ENCODE measurements around the gene PKNOX1. TPM values are rescaled to one million over a fixed set of nuclear protein-coding genes. Genes with fewer than 3 reads are reported as not detected.
"Not testable (repeated sequence)": the region's sequence is repeated elsewhere in the genome, so short reads cannot be mapped to it uniquely, and the experiment has no call there.

PKNOX1 gene
- total and polyA plus RNA-seq, 2 experiments from 2014 or later, result 8.1 to 10.5 TPM

DNA sequence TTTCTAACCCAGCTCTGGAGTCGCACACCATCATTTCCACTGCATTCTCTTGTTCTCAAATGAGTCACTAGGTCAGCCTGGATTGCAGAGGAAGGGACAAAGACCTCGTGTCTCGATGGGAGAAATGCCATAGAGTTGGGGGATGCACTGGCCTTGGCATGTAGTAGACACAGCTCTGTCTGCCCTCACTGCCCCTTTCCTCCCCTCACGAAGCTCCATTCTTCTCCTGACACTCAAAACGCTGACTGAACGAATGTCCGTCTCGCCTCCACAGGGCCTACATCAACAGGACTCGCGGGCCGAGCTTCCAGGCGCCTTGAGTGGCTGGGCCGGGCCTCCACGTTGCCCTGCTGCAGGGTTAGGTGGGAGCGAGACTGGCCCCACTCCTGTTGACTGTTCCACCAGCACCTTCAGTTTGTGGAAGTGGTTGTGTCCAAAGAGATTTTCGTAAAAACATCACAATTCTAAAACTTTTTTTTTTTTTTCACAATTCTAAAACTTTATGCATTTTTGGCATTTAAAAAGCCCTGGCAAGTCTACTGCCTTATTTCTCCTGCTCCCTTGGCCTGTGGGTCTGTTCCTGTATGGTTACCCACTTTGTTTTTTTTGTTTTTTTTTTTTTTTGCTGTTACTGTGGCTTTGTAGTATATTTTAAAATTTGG lies 18.8 kb downstream of the PKNOX1 start:
- no peaks in the 10 kb centered on the region for H3K36me3 ChIP-seq
- DNase-seq (ENCODE audit: low read depth in 1 of 2, low spot score in 1 of 2), result peak in 1 of 2 donors; percentile 32
- no peaks in the 10 kb centered on the region for H3K9me3 ChIP-seq (ENCODE audit: low read depth)
- TF ChIP-seq, protein P1, sequence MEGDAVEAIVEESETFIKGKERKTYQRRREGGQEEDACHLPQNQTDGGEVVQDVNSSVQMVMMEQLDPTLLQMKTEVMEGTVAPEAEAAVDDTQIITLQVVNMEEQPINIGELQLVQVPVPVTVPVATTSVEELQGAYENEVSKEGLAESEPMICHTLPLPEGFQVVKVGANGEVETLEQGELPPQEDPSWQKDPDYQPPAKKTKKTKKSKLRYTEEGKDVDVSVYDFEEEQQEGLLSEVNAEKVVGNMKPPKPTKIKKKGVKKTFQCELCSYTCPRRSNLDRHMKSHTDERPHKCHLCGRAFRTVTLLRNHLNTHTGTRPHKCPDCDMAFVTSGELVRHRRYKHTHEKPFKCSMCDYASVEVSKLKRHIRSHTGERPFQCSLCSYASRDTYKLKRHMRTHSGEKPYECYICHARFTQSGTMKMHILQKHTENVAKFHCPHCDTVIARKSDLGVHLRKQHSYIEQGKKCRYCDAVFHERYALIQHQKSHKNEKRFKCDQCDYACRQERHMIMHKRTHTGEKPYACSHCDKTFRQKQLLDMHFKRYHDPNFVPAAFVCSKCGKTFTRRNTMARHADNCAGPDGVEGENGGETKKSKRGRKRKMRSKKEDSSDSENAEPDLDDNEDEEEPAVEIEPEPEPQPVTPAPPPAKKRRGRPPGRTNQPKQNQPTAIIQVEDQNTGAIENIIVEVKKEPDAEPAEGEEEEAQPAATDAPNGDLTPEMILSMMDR (IDR thresholded peaks at IDR 0.05; ENCODE audit: low read depth, low read length), result no peak
- peak overlapping the region; percentile 82 for H3K27ac ChIP-seq
- H3K4me3 ChIP-seq, result no peak overlapping the region
- H3K4me1 ChIP-seq (ENCODE audit: low read depth), result peaks cover 16% of the 10 kb centered on the region
- H3K27me3 ChIP-seq, result no peaks in the 10 kb centered on the region

DNA sequence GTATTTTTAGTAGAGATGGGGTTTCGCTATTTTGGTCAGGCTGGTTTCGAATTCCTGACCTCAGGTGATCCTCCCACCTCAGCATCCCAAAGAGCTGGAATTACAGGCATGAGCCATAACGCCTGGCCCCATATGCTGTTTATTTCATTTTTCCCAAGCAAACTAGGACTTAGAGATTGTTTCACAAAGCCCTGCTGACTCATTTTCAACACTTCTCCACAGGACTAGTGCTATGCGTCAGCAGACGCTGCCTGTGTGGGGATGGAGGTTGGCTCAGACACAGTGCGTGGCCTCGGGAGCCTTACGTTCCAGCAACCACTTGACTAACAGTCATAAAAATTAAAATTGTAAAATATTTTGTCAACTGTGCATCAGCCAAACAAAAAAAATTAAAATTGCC lies 22.7 kb downstream of the PKNOX1 start:
- Histone ChIP-seq H3K4me3 (no peak overlapping the region), H3K27ac (no peak overlapping the region), H3K4me1 (ENCODE audit: low read depth) (peaks cover 13% of the 10 kb centered on the region), H3K9me3 (ENCODE audit: low read depth) (no peaks in the 10 kb centered on the region), H3K36me3 (no peaks in the 10 kb centered on the region), H3K27me3 (no peaks in the 10 kb centered on the region)
- peak in 1 of 2 donors; percentile 96 for DNase-seq (ENCODE audit: low read depth in 1 of 2, low spot score in 1 of 2)
- TF ChIP-seq, protein P1 (IDR thresholded peaks at IDR 0.05; ENCODE audit: low read depth, low read length), result no peak

DNA sequence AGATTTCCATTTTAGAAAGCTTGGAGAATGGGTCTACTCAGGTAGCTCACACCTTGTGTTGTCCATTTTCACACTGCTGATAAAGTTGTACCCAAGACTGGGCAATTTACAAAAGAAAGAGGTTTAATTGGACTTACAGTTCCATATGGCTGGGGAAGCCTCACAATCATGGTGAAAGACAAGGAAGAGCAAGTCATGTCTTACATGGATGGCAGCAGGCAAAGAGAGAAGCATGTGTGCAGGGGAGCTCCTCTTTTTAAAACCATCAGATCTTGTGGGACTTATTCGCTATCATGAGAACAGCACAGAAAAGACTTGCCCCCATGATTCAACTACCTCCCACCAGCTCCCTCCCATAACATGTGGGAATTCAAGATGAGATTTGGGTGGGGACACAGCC lies 23.6 kb downstream of the PKNOX1 start:
- not testable (repeated sequence) for H3K27me3 ChIP-seq; H3K4me1 ChIP-seq (ENCODE audit: low read depth); DNase-seq (ENCODE audit: low read depth in 1 of 2, low spot score in 1 of 2); H3K27ac ChIP-seq; H3K4me3 ChIP-seq; H3K9me3 ChIP-seq (ENCODE audit: low read depth); H3K36me3 ChIP-seq

DNA sequence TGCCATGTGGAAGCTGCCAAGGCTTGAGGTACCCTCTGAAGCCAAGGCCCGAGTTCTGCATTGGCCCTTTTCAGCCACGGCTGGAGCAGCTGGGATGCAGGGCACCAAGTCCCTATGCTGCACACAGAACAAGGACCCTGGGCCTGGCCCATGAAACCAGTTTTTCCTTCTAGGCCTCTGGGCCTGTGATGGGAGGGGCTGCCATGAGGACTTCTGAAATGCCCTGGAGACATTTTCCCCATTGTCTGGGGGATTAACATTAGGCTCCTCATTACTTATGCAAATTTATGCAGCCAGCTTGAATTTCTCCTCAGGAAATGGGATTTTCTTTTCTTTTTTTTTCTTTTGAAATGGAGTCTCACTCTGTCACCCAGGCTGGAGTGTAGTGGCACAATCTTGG lies 24.8 kb downstream of the PKNOX1 start:
- H3K4me3 ChIP-seq; H3K27me3 ChIP-seq; H3K36me3 ChIP-seq; H3K27ac ChIP-seq; DNase-seq (ENCODE audit: low read depth in 1 of 2, low spot score in 1 of 2); H3K4me1 ChIP-seq (ENCODE audit: low read depth); H3K9me3 ChIP-seq (ENCODE audit: low read depth): not testable (repeated sequence)

- DNase-seq (ENCODE audit: low read depth in 1 of 2, low spot score in 1 of 2); H3K27ac ChIP-seq; H3K9me3 ChIP-seq (ENCODE audit: low read depth); H3K4me3 ChIP-seq; H3K4me1 ChIP-seq (ENCODE audit: low read depth); H3K36me3 ChIP-seq; H3K27me3 ChIP-seq: not testable (repeated sequence)
Measured at GRCh38 chr21:43000041-43000440, 25.7 kb downstream of the PKNOX1 start.

- no peaks in the 10 kb centered on the region for H3K9me3 ChIP-seq (ENCODE audit: low read depth)
- TF ChIP-seq, protein P1 (IDR thresholded peaks at IDR 0.05; ENCODE audit: low read depth, low read length), result no peak
- no peaks in the 10 kb centered on the region for H3K36me3 ChIP-seq
- DNase-seq (ENCODE audit: low read depth in 1 of 2, low spot score in 1 of 2), result no peak
- no peaks in the 10 kb centered on the region for H3K27me3 ChIP-seq
- no peak overlapping the region for H3K4me3 ChIP-seq
- no peaks in the 10 kb centered on the region for H3K4me1 ChIP-seq (ENCODE audit: low read depth)
- no peak overlapping the region for H3K27ac ChIP-seq
Measured at GRCh38 chr21:43001316-43001715, 27.0 kb downstream of the PKNOX1 start.

GRCh38 chr21:43004926-43005325 lies 30.6 kb downstream of the PKNOX1 start:
- no peaks in the 10 kb centered on the region for H3K27me3 ChIP-seq
- H3K9me3 ChIP-seq (ENCODE audit: low read depth), result no peaks in the 10 kb centered on the region
- no peak overlapping the region for H3K27ac ChIP-seq
- H3K36me3 ChIP-seq, result no peaks in the 10 kb centered on the region
- no peak overlapping the region for H3K4me3 ChIP-seq
- no peak for DNase-seq (ENCODE audit: low read depth in 1 of 2, low spot score in 1 of 2)
- TF ChIP-seq, protein P1 (IDR thresholded peaks at IDR 0.05; ENCODE audit: low read depth, low read length), result no peak
- H3K4me1 ChIP-seq (ENCODE audit: low read depth), result no peaks in the 10 kb centered on the region
